Fibroblast of lung (primary cell): Measurements from ENCODE around the gene NOS3.

ENCODE experiments used
- EZH2 ChIP-seq: IDR thresholded peaks from 2 replicates; pipeline ENCODE4 v1.5.1; 2012; ENCODE audit warnings: low read length, control low read depth, mild to moderate bottlenecking; ENCODE audit errors: missing control alignments
- TF ChIP-seq, protein P1 (sequence below), 2 donors: IDR thresholded peaks in 1 of 2; conservative IDR thresholded peaks in 1 of 2; 1 replicate in 1 of 2; 2 replicates in 1 of 2; pipeline ENCODE4 v1.5.1; 2011 to 2012; ENCODE audit warnings: low read length in 2 of 2, control low read depth in 1 of 2, inconsistent platforms in 1 of 2, low read depth in 1 of 2, mild to moderate bottlenecking in 1 of 2

DNA sequence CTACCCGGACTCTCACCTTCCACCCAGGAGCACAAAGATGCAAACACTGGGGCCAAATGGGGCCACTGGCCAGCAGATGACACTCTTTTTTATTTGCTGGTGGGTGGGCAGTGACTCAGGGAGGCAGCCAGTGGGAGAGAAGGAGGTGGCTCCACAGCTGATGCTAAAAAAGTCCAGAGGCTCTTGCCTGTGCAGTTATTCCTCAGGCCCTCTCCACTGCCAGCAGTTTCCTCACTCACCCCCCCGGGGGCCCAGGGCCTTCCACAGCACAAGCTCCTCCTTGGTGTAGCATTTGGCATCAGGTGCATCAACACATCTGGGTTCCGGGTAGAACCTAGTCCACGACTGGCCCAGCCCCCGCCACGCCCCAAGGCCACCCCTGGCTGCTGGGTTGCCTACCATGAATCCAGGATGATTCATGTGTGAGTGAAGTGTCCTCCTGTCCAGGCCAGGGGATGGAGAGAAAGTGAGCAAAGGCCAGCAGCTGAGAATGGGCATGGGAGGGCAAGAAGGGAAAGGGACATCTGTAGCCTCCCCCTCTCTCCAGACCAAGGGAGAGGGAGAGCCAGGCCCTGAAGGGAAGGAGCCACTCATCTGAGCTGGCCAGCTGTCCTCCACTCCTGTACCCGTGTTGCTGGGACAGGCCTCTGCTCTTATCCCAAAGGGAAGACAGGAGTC lies 11.0 kb upstream of the NOS3 start:
- TF ChIP-seq, protein P1, sequence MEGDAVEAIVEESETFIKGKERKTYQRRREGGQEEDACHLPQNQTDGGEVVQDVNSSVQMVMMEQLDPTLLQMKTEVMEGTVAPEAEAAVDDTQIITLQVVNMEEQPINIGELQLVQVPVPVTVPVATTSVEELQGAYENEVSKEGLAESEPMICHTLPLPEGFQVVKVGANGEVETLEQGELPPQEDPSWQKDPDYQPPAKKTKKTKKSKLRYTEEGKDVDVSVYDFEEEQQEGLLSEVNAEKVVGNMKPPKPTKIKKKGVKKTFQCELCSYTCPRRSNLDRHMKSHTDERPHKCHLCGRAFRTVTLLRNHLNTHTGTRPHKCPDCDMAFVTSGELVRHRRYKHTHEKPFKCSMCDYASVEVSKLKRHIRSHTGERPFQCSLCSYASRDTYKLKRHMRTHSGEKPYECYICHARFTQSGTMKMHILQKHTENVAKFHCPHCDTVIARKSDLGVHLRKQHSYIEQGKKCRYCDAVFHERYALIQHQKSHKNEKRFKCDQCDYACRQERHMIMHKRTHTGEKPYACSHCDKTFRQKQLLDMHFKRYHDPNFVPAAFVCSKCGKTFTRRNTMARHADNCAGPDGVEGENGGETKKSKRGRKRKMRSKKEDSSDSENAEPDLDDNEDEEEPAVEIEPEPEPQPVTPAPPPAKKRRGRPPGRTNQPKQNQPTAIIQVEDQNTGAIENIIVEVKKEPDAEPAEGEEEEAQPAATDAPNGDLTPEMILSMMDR (conservative IDR thresholded peaks at IDR 0.05 in 1 of 2, IDR thresholded peaks at IDR 0.05 in 1 of 2; ENCODE audit: low read depth in 1 of 2, low read length in 2 of 2) = no peak
- no peak for TF ChIP-seq EZH2
